ENCODE measurements around the gene CIPC.

CIPC gene

DNA sequence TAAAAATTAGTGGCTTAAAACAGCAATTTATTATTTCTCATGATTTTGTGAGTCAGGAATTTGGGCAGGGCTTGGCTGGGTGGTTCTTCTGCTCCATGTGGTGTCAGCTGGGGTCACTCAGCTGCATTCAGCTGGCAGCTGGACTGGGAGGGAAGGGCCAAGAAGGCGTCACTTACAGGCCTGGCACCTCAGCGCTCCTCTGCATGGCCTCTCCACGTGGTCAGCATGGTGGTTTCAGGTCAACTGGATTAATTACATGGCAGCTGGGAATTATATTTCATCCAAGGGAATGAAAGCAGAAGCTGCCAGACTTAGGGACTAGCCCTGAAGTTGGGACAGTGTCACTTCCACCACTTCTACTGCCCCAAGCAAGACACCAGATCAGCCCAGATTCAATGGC lies 42.1 kb upstream of the CIPC start:
- Mint-ChIP-seq H3K27ac (no peak overlapping the region), H3K4me1 (peaks cover 27% of the 10 kb centered on the region), H3K9me3 (peaks cover 15% of the 10 kb centered on the region), H3K4me3 (no peak overlapping the region), H3K36me3 (ENCODE audit: low read depth) (no peaks in the 10 kb centered on the region), H3K27me3 (ENCODE audit: low read depth, poor library complexity) (peaks cover 23% of the 10 kb centered on the region)
- TF ChIP-seq, protein P1, sequence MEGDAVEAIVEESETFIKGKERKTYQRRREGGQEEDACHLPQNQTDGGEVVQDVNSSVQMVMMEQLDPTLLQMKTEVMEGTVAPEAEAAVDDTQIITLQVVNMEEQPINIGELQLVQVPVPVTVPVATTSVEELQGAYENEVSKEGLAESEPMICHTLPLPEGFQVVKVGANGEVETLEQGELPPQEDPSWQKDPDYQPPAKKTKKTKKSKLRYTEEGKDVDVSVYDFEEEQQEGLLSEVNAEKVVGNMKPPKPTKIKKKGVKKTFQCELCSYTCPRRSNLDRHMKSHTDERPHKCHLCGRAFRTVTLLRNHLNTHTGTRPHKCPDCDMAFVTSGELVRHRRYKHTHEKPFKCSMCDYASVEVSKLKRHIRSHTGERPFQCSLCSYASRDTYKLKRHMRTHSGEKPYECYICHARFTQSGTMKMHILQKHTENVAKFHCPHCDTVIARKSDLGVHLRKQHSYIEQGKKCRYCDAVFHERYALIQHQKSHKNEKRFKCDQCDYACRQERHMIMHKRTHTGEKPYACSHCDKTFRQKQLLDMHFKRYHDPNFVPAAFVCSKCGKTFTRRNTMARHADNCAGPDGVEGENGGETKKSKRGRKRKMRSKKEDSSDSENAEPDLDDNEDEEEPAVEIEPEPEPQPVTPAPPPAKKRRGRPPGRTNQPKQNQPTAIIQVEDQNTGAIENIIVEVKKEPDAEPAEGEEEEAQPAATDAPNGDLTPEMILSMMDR (IDR thresholded peaks at IDR 0.05) = no peak
- no peak for DNase-seq

DNA sequence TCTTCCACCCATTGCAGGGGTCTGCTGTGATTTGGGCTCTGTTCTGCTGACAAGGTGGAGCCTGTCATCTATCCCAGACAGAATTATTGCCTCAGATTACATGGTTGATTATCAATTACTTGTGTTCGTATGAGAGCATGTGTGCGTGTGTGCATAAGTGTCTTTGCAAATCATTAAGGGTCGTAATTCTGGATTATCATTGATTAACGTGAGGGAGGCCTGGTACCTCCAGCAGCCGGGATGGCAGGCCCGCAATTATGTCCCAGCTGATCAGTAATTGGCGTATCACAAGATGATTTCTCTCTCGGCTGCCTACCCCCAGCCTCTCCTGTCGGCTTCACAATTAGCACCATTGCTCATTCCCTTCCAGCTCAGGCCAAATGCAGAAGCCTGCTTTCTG lies 39.9 kb upstream of the CIPC start:
- DNase-seq = no peak
- Mint-ChIP-seq H3K36me3 (ENCODE audit: low read depth) (no peaks in the 10 kb centered on the region), H3K27ac (no peak overlapping the region), H3K4me3 (no peak overlapping the region), H3K9me3 (peaks cover 15% of the 10 kb centered on the region), H3K4me1 (peaks cover 20% of the 10 kb centered on the region), H3K27me3 (ENCODE audit: low read depth, poor library complexity) (peaks cover 23% of the 10 kb centered on the region)
- TF ChIP-seq, protein P1 (IDR thresholded peaks at IDR 0.05) = no peak

DNA sequence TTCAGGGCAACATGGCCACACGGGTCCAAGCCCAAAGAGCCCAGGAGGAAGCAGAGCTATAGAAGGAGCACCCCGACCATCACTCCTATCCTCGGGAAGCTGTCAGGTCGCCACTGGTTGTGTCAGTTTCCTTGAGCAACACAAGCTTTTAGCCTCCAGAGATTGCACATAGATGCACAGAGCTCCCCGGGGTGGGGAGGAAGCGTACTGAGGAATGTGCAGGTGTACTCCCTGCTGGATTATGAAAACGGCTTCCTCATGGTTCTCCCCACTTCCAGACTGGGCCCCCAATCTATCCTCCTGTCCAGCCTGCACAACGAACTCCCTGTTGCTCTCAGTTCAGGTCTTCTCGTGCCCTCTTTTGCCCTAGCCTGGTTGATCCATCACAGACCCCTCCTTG lies 39.3 kb upstream of the CIPC start:
- no peak overlapping the region for H3K27ac Mint-ChIP-seq
- H3K4me3 Mint-ChIP-seq = no peak overlapping the region
- DNase-seq = no peak
- peaks cover 18% of the 10 kb centered on the region for H3K27me3 Mint-ChIP-seq (ENCODE audit: low read depth, poor library complexity)
- H3K9me3 Mint-ChIP-seq = peaks cover 15% of the 10 kb centered on the region
- TF ChIP-seq, protein P1 (IDR thresholded peaks at IDR 0.05) = no peak
- H3K36me3 Mint-ChIP-seq (ENCODE audit: low read depth) = no peaks in the 10 kb centered on the region
- peaks cover 27% of the 10 kb centered on the region for H3K4me1 Mint-ChIP-seq

DNA sequence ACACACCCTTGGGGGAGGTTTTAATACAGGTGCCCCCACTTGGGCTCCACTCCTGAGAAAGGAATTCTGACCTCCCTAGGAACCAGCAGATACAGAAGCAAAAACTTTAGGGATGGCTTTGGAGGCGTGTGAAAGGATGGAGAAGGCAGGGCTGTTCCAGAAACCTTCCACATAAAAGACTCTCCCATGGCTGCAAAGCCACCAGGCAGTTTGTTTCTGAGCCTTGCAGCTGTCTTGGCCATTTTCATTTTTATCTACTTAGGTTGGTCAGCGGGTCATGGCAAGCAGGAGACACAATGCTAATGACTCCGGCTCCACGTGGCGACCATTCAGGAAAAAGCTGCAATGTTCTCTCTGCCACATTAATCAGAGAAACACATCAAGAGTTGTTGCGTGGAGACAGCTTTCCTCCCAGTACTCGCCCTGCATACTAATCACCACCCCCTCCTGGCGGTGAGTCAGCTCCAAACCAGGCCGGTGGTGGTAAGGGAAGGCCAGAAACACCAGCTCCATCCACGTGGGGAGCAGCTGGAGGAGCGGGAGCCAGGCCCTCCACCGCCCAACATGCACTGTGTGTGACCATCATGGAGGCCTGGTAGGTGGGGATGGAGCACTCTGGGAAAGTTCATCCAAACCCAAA lies 38.7 kb upstream of the CIPC start:
- Mint-ChIP-seq H3K27me3 (ENCODE audit: low read depth, poor library complexity) (peaks cover 17% of the 10 kb centered on the region), H3K9me3 (peaks cover 15% of the 10 kb centered on the region), H3K27ac (no peak overlapping the region), H3K36me3 (ENCODE audit: low read depth) (no peaks in the 10 kb centered on the region), H3K4me1 (peaks cover 28% of the 10 kb centered on the region), H3K4me3 (no peak overlapping the region)
- TF ChIP-seq, protein P1 (IDR thresholded peaks at IDR 0.05) = no peak
- DNase-seq = no peak

DNA sequence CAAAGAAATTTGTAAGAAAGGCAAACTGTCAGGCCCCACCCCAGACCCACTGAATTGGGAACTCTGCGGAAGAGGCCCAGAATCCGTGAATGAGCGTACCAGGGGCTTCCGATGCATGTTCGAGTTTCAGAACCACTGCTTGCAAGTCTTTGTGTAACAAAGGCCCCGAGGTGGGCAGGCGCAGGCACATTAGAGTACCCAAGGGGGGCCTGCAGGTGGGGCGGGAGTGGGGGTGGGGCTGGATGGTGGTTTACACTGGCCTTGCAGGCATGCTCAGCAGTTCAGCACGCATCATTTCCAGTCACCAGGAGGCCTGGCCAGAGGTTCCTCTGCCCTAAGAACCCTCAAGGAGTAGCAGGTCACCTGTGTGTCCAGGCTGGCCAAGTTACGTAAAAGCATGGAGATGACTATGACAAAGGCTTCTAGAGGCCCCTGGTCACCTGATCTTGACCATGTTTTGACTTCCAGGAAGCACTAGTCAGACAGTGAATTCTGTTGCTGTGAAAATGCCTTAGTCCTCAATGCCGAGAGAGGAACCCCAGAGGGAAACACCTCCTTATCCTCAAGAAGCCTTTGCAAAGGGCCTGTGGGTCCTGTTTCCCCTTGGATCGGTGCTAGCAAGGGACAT lies 36.3 kb upstream of the CIPC start:
- H3K4me1 Mint-ChIP-seq = peaks cover 45% of the 10 kb centered on the region
- H3K9me3 Mint-ChIP-seq = peaks cover 7% of the 10 kb centered on the region

More for the DNA sequence above, 36.3 kb upstream of the CIPC start:
- no peak overlapping the region for H3K27ac Mint-ChIP-seq
- peaks cover 18% of the 10 kb centered on the region for H3K27me3 Mint-ChIP-seq (ENCODE audit: low read depth, poor library complexity)
- DNase-seq = no peak
- no peak overlapping the region for H3K4me3 Mint-ChIP-seq
- H3K36me3 Mint-ChIP-seq (ENCODE audit: low read depth) = peaks cover 4% of the 10 kb centered on the region
- TF ChIP-seq, protein P1 (IDR thresholded peaks at IDR 0.05) = no peak
